Muscle of leg (tissue), 11 donors: Measurements from ENCODE around the gene NUDT22. TPM values are rescaled to one million over a fixed set of nuclear protein-coding genes. Genes with fewer than 3 reads are reported as not detected.

ENCODE experiments used
- DNase-seq: peaks from one replicate; pipeline ENCODE4 v3.0.0; 2013
- H3K27ac ChIP-seq: one replicate; pipeline ENCODE4 v1.5.1; 2013; ENCODE audit warnings: mild to moderate bottlenecking, low read length, control low read depth
- H3K27me3 ChIP-seq: one replicate; pipeline ENCODE4 v1.6.1; 2013; ENCODE audit warnings: low read length; ENCODE audit not compliant: control insufficient read depth, insufficient read depth
- H3K36me3 ChIP-seq: one replicate; pipeline ENCODE4 v1.6.1; 2013; ENCODE audit warnings: low read length; ENCODE audit not compliant: control insufficient read depth, insufficient read depth
- H3K4me1 ChIP-seq: one replicate; pipeline ENCODE4 v1.6.1; 2013; ENCODE audit warnings: low read length; ENCODE audit not compliant: control insufficient read depth, insufficient read depth
- H3K4me3 ChIP-seq: one replicate; pipeline ENCODE4 v1.5.1; 2013; ENCODE audit warnings: low read length, control low read depth
- H3K9me3 ChIP-seq: replicated peaks from 2 replicates; pipeline ENCODE4 v1.6.1; 2013; ENCODE audit warnings: low read depth, low read length; ENCODE audit not compliant: control insufficient read depth
- WGBS: methylation state at CpG from one replicate; pipeline ENCODE4 v1.1.5; 2013; ENCODE audit warnings: missing lambda C conversion rate; ENCODE audit not compliant: insufficient coverage; 5-methylcytosine and 5-hydroxymethylcytosine counted together
- polyA plus RNA-seq, 8 donors: library from polyadenylated mRNA; unstranded; fragments of 120-200 nt; gene quantifications; one replicate each; pipeline versions ENCODE4 v1.2.1 to v1.2.3, GENCODE V29; 2013; ENCODE audit warnings: inconsistent platforms in 1 of 8, low replicate concordance in 1 of 8; ENCODE audit not compliant: insufficient read length in 8 of 8, insufficient read depth in 1 of 8
- total RNA-seq: library from RNA; stranded (reverse); fragments of 120-200 nt; gene quantifications from one replicate; pipeline ENCODE4 v1.2.4, GENCODE V29; 2013

Gene NUDT22
- total and polyA plus RNA-seq, 9 donors: 16.2 to 27.6 (median 21.7) TPM

DNA sequence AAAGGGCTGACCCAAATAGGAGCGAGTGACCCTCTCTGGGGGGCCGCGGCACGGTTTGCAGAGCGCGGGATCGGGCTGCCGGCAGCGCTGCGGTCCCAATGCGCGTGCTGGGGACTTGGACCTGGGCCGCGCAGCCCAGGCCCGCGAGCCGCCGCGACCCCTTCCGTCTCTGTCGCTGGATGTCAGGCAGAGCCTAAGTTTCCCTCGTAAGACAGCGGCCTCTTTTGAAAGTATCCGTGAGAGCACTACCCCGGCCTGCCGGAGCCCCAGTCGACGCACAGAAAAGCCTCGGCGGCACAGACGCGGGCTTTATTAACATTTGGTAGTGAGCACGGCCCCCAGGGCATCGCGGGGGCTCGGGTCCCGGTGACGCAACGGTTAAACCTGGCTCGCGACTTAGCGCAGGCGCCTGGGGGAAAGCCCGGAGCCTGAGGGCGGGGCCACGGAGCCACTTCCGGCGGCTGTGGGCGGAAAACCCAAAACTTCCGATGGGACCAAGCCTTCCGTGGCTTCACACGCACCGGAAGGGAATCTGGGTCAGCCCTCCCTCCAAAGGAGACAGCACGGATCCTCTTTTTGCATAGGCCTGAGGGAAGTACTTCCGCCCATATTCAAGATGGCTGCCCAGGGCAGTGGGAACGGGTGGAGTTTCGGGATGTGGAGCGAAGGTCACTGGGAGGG is 43.6 kb downstream of the NUDT22 start:
- H3K4me3 ChIP-seq: peak overlapping the region; percentile 80
- peaks cover 37% of the 10 kb centered on the region for H3K4me1 ChIP-seq
- DNase-seq: peak; percentile 100
- H3K27ac ChIP-seq: peak overlapping the region; percentile 100
- H3K9me3 ChIP-seq: no peaks in the 10 kb centered on the region
- WGBS: under 1% methylated on average over 55 of the region's 58 CpGs
- no peaks in the 10 kb centered on the region for H3K27me3 ChIP-seq
- peaks cover 33% of the 10 kb centered on the region for H3K36me3 ChIP-seq

DNA sequence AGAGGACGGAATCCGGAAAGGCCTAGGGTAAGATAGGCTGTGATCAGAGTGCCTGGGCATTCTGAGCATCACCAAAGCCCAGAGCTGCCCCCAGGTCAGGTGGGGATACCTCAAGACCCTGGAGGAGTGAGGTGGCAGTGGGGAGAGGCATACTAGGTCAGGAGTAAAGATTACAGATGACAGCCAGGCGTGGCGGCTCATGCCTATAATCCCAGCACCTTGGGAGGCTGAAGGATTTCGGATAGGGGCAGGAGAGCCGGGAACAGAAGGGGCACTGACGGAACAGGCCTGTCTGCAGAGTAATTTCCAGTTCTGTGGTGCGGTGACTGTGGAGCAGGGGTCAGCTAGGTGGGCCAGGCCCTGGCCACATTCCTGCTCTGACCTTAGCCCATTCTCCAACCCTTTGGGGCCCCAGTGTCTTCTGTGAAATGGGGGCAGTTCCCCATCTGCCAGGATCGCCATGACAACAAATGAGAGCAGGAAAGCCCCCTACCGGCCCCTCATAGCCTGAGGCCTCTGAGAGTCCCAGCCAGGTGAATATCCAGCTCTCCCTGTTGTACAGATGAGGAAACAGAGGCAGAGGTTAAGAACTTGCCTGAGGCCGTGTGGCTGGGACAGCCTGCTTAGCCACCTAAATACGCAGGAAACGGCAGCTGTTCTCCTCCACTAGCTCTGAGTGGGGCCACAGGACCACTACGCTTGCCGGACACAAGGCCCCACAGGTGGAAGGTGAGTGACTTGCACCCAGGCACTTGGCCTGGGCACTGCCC is 49.1 kb downstream of the NUDT22 start:
- no peak for DNase-seq
- 83% methylated on average over 11 of the region's 15 CpGs for WGBS
- H3K9me3 ChIP-seq: no peaks in the 10 kb centered on the region
- peaks cover 48% of the 10 kb centered on the region for H3K36me3 ChIP-seq
- H3K27ac ChIP-seq: no peak overlapping the region
- H3K27me3 ChIP-seq: no peaks in the 10 kb centered on the region
- peaks cover 14% of the 10 kb centered on the region for H3K4me1 ChIP-seq
- H3K4me3 ChIP-seq: no peak overlapping the region

DNA sequence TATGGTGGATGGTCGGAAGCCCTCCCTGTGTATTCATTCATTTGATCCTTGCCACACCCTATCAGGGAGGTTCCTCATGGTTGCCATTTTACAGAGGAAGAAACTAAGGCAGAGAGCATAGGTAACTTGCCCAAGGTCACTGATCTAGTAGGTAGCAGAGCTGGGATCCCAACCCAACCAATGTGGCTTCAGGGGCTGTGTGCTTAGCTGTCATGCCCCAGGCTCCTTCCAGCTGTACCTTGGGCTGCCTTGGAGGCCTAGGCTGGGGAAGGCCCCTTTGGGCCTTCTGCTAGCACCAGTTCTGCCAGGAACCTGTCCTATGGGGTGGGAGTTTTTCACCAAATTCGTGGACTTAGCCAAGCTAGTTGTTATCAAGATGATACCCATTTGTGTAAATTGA is 49.8 kb downstream of the NUDT22 start:
- Histone ChIP-seq H3K36me3 (peaks cover 48% of the 10 kb centered on the region), H3K27ac (no peak overlapping the region), H3K27me3 (no peaks in the 10 kb centered on the region), H3K4me3 (no peak overlapping the region), H3K4me1 (peaks cover 12% of the 10 kb centered on the region), H3K9me3 (no peaks in the 10 kb centered on the region)
- DNase-seq: no peak
- WGBS: no CpG with 5 or more reads among the region's 2 CpGs

DNA sequence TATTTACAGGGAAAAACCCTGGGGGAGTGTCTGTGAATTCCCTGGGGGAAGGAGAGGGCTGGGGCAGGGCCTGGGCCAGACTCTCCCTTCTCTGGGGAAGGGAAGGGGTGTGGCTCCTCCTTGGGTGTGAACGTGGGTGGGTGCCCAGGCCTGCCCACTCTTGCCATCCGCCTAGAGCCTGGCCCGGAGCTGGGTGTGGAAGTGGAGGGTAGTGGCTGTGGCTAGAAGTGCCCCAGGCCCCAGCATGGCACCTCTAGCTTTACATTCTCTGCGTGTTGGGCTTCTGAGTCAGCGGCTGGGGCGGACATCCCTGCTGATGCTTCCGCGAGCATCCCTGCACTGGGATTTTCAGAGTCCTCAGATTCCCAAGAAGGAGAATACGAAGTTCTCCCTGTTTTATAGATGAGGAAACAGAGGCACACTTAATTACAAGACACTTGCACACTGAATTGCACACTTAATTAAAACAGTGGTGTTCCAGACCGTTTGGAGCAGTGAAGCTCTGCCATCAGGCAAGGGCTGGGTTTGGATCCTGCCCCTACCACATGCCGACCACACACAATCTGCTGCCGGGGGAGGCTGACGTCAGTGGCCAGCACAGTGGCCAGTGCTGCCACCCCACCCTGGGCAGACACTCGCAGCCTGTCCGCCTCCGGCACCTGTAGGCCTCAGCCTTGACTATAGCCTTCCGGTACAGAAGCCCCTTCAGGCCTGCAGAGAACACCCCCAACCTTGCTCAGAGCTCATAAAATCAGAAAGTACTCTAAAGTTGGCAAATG is 50.8 kb downstream of the NUDT22 start:
- no peak for DNase-seq
- peaks cover 8% of the 10 kb centered on the region for H3K4me1 ChIP-seq
- H3K4me3 ChIP-seq: no peak overlapping the region
- peaks cover 53% of the 10 kb centered on the region for H3K36me3 ChIP-seq
- H3K9me3 ChIP-seq: no peaks in the 10 kb centered on the region
- H3K27ac ChIP-seq: no peak overlapping the region
- no peaks in the 10 kb centered on the region for H3K27me3 ChIP-seq
- WGBS: 88% methylated on average over 13 of the region's 17 CpGs

DNA sequence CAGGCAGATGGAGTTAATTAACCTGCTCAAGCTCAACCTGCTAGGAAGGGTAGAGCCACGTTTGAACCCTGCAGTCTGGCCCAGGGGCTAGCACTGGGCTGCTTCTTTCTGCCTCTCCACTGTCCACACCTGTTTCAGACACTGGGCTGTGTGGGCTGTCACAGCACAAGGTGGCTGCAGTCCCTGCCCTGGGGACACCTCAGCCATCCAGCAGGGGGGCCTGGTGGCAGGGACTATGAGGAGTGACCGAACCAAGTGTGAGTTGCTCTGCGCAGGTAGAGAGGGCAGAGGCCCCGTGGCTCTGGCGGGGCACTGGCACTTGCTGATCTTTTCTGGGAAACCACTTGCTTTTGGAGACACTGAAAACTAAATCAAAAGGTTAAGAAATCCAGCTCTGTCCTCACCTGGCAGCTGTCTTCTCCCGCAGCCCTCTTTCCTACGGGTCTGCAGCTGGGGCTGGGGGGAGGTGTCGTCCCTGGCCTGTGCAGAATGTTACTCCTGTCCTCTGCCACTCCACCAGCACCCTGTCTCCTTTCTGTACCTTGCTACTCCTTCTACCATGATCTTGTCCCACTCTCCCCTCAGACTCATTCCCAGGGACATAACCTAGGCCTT is 52.6 kb downstream of the NUDT22 start:
- Histone ChIP-seq H3K4me1 (peaks cover 9% of the 10 kb centered on the region), H3K9me3 (no peaks in the 10 kb centered on the region), H3K27me3 (no peaks in the 10 kb centered on the region), H3K27ac (no peak overlapping the region), H3K36me3 (peaks cover 61% of the 10 kb centered on the region), H3K4me3 (no peak overlapping the region)
- no peak for DNase-seq
- 87% methylated on average over 5 of the region's 8 CpGs for WGBS

Other genes with a start within 250 kb of the NUDT22 start
- 19.9 TPM for gene OTUB1, start 239.8 kb upstream of the NUDT22 start, total RNA-seq
- gene OTUB1, start 239.8 kb upstream of the NUDT22 start, polyA plus RNA-seq: 10 to 100 TPM; 50.4 to 61.9 (median 54.9) TPM
- 1.2 TPM for gene FLRT1, start 190.3 kb upstream of the NUDT22 start, total RNA-seq
- gene FLRT1, start 190.3 kb upstream of the NUDT22 start, polyA plus RNA-seq: 1 to 10 TPM; 2.1 to 6.2 (median 3.0) TPM
- gene MACROD1, start 60.2 kb upstream of the NUDT22 start, total RNA-seq: 107 TPM
- 10 to 100 TPM; 46.1 to 82.9 (median 63.1) TPM for gene MACROD1, start 60.2 kb upstream of the NUDT22 start, polyA plus RNA-seq
- gene STIP1, start 40.1 kb upstream of the NUDT22 start, total RNA-seq: 90.7 TPM
- 100 to 1,000 TPM; 120 to 141 (median 128) TPM for gene STIP1, start 40.1 kb upstream of the NUDT22 start, polyA plus RNA-seq
- 4.9 TPM for gene FERMT3, start 19.6 kb upstream of the NUDT22 start, total RNA-seq
- gene FERMT3, start 19.6 kb upstream of the NUDT22 start, polyA plus RNA-seq: 10 to 100 TPM in 5 of 8 donors, 1 to 10 TPM in 3; 6.0 to 12.2 (median 10.3) TPM
- 70.7 TPM for gene TRPT1, start 88 bp upstream of the NUDT22 start, total RNA-seq
- gene TRPT1, start 88 bp upstream of the NUDT22 start, polyA plus RNA-seq: 10 to 100 TPM; 42.3 to 78.9 (median 62.9) TPM
- gene DNAJC4, start 4.3 kb downstream of the NUDT22 start, total RNA-seq: 13.6 TPM
- gene DNAJC4, start 4.3 kb downstream of the NUDT22 start, polyA plus RNA-seq: 10 to 100 TPM; 48.7 to 75.1 (median 53.1) TPM
- 54.0 TPM for gene VEGFB, start 8.3 kb downstream of the NUDT22 start, total RNA-seq
- 100 to 1,000 TPM in 3 of 8 donors, 10 to 100 TPM in 5; 86.1 to 109 (median 92.7) TPM for gene VEGFB, start 8.3 kb downstream of the NUDT22 start, polyA plus RNA-seq
- gene FKBP2, start 14.8 kb downstream of the NUDT22 start, total RNA-seq: 40.4 TPM
- 10 to 100 TPM; 40.6 to 60.6 (median 53.9) TPM for gene FKBP2, start 14.8 kb downstream of the NUDT22 start, polyA plus RNA-seq
- 252 TPM for gene PPP1R14B, start 20.7 kb downstream of the NUDT22 start, total RNA-seq
- gene PPP1R14B, start 20.7 kb downstream of the NUDT22 start, polyA plus RNA-seq: 100 to 1,000 TPM; 170 to 222 (median 194) TPM
- 10.4 TPM for gene PLCB3, start 25.3 kb downstream of the NUDT22 start, total RNA-seq
- 10 to 100 TPM in 7 of 8 donors, 1 to 10 TPM in 1; 9.9 to 17.6 (median 13.0) TPM for gene PLCB3, start 25.3 kb downstream of the NUDT22 start, polyA plus RNA-seq
- 52.2 TPM for gene BAD, start 58.4 kb downstream of the NUDT22 start, total RNA-seq
- gene BAD, start 58.4 kb downstream of the NUDT22 start, polyA plus RNA-seq: 10 to 100 TPM; 28.0 to 38.8 (median 34.4) TPM
- gene GPR137, start 59.6 kb downstream of the NUDT22 start, total RNA-seq: 7.7 TPM
- 10 to 100 TPM; 17.7 to 30.7 (median 20.0) TPM for gene GPR137, start 59.6 kb downstream of the NUDT22 start, polyA plus RNA-seq
- gene KCNK4, start 65.0 kb downstream of the NUDT22 start, total RNA-seq: 0.13 TPM
- under 1 TPM in 1 of 8 donors, not detected in 7; 0.08 TPM for gene KCNK4, start 65.0 kb downstream of the NUDT22 start, polyA plus RNA-seq
- not detected for gene CATSPERZ, start 74.1 kb downstream of the NUDT22 start, total RNA-seq
- gene CATSPERZ, start 74.1 kb downstream of the NUDT22 start, polyA plus RNA-seq: under 1 TPM in 1 of 8 donors, not detected in 7; 0.14 TPM
- 30.1 TPM for gene ESRRA, start 79.2 kb downstream of the NUDT22 start, total RNA-seq
- gene ESRRA, start 79.2 kb downstream of the NUDT22 start, polyA plus RNA-seq: 10 to 100 TPM; 26.1 to 35.9 (median 30.5) TPM
- 306 TPM for gene TRMT112, start 91.3 kb downstream of the NUDT22 start, total RNA-seq
- 100 to 1,000 TPM; 177 to 218 (median 197) TPM for gene TRMT112, start 91.3 kb downstream of the NUDT22 start, polyA plus RNA-seq
- gene PRDX5, start 91.8 kb downstream of the NUDT22 start, total RNA-seq: 144 TPM
- 100 to 1,000 TPM; 128 to 175 (median 165) TPM for gene PRDX5, start 91.8 kb downstream of the NUDT22 start, polyA plus RNA-seq
- 2.8 TPM for gene CCDC88B, start 113.9 kb downstream of the NUDT22 start, total RNA-seq
- 1 to 10 TPM; 2.8 to 5.6 (median 4.5) TPM for gene CCDC88B, start 113.9 kb downstream of the NUDT22 start, polyA plus RNA-seq
- 14.1 TPM for gene RPS6KA4, start 132.9 kb downstream of the NUDT22 start, total RNA-seq
- gene RPS6KA4, start 132.9 kb downstream of the NUDT22 start, polyA plus RNA-seq: 10 to 100 TPM; 13.3 to 19.8 (median 16.0) TPM